K562 (cell line): Measurements from ENCODE around the gene TRAIP. TPM values are rescaled to one million over a fixed set of nuclear protein-coding genes. Genes with fewer than 3 reads are reported as not detected.

ENCODE experiments used
- BACH1 ChIP-seq: fragments of 200-800 bp; sonication (Bioruptor generic); IDR thresholded peaks from 2 replicates; pipeline ENCODE4 v1.6.1; 2016; ENCODE audit warnings: missing genetic modification characterization, missing compliant biosample characterization
- CSDE1 ChIP-seq, 2 experiments: fragments of 450-650 bp; IDR thresholded peaks; 2 replicates each; pipeline ENCODE4 v1.6.1; 2016; ENCODE audit warnings: mild to moderate bottlenecking in 1 of 2
- MECOM ChIP-seq: fragments of 250-450 bp; sonication (Bioruptor Pico); IDR thresholded peaks from 2 replicates; pipeline ENCODE4 v1.8.0; 2022; ENCODE audit warnings: inconsistent platforms
- POLR3G ChIP-seq: IDR thresholded peaks from 2 replicates; pipeline ENCODE4 v1.6.1; 2011; ENCODE audit not compliant: insufficient read length, insufficient replicate concordance; ENCODE audit errors: extremely low read depth
- SAP30 ChIP-seq: fragments of 200-600 bp; sonication (generic); IDR thresholded peaks from 2 replicates; pipeline ENCODE4 v1.6.1; 2012; ENCODE audit warnings: borderline replicate concordance, low read depth, mild to moderate bottlenecking, moderate library complexity, low read length, control low read depth, inconsistent platforms; ENCODE audit not compliant: insufficient read depth, poor library complexity, severe bottlenecking
- SRF ChIP-seq, 2 experiments: fragments of 250-450, 450-650 bp in 1 of 2; sonication (Bioruptor Pico) in 1 of 2; sonication (generic) in 1 of 2; formaldehyde crosslinking; IDR thresholded peaks; 2 replicates each; pipeline versions ENCODE4 v1.5.0 to v1.5.1; 2020 to 2022; ENCODE audit warnings: mild to moderate bottlenecking in 1 of 2, missing genetic modification reagents in 1 of 2
- TARDBP ChIP-seq: fragments of 450-650 bp; IDR thresholded peaks from 2 replicates; pipeline ENCODE4 v1.6.1; 2016
- U2AF1 ChIP-seq: fragments of 200-400 bp; formaldehyde crosslinking; optimal IDR thresholded peaks from 2 replicates; pipeline ENCODE3; 2017; ENCODE audit warnings: mild to moderate bottlenecking, low read depth, low read length, moderate library complexity
- ZNF121 ChIP-seq: sonication (generic); formaldehyde crosslinking; conservative IDR thresholded peaks from 2 replicates; pipeline ENCODE4 v1.8.0; 2022; ENCODE audit warnings: missing genetic modification reagents
- polyA plus RNA-seq, 8 experiments: library from polyadenylated mRNA; depleted of rRNA in 4 of 8; stranded (reverse) in 5 of 8; unstranded in 3 of 8; fragments of >200 nt; fragmentation: Nextera tagmentation in 2 of 8; fragmentation: Illumina TruSeq in 1 of 8; extraction: Ambion mirVana in 2 of 8; extraction: Trizol in 1 of 8; gene quantifications; 2 replicates each; pipeline versions ENCODE4 v1.2.1 to v1.2.3, GENCODE V29; 2011 to 2014; ENCODE audit warnings: inconsistent platforms in 1 of 8, missing spikeins in 1 of 8
- total RNA-seq, 7 experiments: library from RNA; depleted of rRNA in 6 of 7; stranded (reverse); fragments of >200 nt in 6 of 7; fragmentation: Illumina TruSeq in 2 of 7; extraction: Trizol in 2 of 7; gene quantifications; 2 replicates each; pipeline versions ENCODE4 v1.2.1 to v1.2.3, GENCODE V29; 2011 to 2021; ENCODE audit warnings: low replicate concordance in 1 of 7
- TF ChIP-seq, protein P1 (sequence below): fragments of 450-650 bp; IDR thresholded peaks from 2 replicates; pipeline ENCODE4 v1.6.1; 2018; ENCODE audit not compliant: partially characterized antibody
- TF ChIP-seq, protein P2 (sequence below): fragments of 250-450 bp; sonication (Bioruptor Pico); IDR thresholded peaks from 2 replicates; pipeline ENCODE4 v1.5.0; 2021
- TF ChIP-seq, protein P3 (sequence below), 3 experiments: fragments of 200-800 bp in 1 of 3; fragments of 250-450 bp in 1 of 3; fragments of 450-650 bp in 1 of 3; sonication (Bioruptor Pico) in 1 of 3; sonication (Bioruptor generic) in 1 of 3; formaldehyde crosslinking in 1 of 3; IDR thresholded peaks; 2 replicates each; pipeline versions ENCODE4 v1.6.1 to v1.8.0; 2016 to 2022; ENCODE audit warnings: mild to moderate bottlenecking in 2 of 3, missing genetic modification characterization in 2 of 3, missing compliant biosample characterization in 1 of 3, moderate library complexity in 1 of 3
- TF ChIP-seq, protein P4 (sequence below), 2 experiments: fragments of 150-350 bp in 1 of 2; IDR thresholded peaks; 2 replicates each; pipeline ENCODE4 v1.6.1; 2012 to 2016; ENCODE audit warnings: low read depth in 2 of 2, low read length in 2 of 2, mild to moderate bottlenecking in 1 of 2, moderate library complexity in 1 of 2

TRAIP gene
- total and polyA plus RNA-seq, 9 of the 15 experiments (the other 6 are each of a cell fraction or from before 2014, with no cell fraction given): 14.3 to 38.6 (median 21.2) TPM

DNA sequence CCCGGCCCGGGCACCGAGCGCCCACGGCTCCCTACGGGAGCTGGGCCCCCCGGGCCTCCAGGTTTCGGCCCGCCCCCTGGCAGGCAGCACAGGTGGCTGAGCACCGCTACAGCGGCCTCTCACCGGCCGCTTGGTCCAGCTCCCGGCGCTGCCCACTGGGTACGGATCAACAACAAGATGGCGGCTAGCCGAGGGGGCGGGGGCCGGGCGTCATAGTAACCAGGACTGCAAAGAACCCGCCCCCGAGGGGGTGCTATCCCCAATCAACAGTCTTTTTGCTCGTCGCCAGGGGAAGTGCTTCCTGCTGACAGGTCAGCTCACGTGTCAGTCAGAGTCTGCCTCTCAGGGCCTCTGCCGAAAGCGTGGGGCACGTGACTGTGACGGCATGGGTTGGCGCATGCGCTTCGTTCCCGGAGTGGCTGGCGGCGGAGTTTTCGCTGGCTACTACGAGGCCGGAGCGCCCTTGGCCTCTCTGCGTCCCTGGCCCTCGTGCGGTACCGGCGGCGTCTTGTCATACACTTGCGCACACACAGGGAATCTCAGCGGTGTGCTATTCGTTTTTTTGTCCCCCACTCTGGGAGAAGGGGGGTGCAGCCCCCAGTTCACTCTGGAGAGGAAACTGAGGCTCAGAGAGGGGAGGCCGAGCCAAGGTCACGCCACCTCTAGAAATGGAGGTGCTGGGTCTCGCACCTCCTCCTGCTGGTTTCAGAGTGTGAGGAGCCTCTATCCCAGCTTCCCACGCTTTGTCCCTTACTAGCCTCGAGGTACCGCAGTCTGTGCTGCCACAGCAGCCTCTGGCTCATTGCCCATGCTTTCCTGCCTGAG lies 69.8 kb downstream of the TRAIP start, which contains the start of gene IP6K1 (continued):
- TF ChIP-seq, protein P1, sequence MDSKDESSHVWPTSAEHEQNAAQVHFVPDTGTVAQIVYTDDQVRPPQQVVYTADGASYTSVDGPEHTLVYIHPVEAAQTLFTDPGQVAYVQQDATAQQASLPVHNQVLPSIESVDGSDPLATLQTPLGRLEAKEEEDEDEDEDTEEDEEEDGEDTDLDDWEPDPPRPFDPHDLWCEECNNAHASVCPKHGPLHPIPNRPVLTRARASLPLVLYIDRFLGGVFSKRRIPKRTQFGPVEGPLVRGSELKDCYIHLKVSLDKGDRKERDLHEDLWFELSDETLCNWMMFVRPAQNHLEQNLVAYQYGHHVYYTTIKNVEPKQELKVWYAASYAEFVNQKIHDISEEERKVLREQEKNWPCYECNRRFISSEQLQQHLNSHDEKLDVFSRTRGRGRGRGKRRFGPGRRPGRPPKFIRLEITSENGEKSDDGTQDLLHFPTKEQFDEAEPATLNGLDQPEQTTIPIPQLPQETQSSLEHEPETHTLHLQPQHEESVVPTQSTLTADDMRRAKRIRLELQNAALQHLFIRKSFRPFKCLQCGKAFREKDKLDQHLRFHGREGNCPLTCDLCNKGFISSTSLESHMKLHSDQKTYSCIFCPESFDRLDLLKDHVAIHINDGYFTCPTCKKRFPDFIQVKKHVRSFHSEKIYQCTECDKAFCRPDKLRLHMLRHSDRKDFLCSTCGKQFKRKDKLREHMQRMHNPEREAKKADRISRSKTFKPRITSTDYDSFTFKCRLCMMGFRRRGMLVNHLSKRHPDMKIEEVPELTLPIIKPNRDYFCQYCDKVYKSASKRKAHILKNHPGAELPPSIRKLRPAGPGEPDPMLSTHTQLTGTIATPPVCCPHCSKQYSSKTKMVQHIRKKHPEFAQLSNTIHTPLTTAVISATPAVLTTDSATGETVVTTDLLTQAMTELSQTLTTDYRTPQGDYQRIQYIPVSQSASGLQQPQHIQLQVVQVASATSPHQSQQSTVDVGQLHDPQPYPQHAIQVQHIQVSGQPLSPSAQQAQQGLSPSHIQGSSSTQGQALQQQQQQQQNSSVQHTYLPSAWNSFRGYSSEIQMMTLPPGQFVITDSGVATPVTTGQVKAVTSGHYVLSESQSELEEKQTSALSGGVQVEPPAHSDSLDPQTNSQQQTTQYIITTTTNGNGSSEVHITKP: no peak
- TF ChIP-seq, protein P2, sequence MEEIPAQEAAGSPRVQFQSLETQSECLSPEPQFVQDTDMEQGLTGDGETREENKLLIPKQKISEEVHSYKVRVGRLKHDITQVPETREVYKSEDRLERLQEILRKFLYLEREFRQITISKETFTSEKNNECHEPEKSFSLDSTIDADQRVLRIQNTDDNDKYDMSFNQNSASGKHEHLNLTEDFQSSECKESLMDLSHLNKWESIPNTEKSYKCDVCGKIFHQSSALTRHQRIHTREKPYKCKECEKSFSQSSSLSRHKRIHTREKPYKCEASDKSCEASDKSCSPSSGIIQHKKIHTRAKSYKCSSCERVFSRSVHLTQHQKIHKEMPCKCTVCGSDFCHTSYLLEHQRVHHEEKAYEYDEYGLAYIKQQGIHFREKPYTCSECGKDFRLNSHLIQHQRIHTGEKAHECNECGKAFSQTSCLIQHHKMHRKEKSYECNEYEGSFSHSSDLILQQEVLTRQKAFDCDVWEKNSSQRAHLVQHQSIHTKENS (CRISPR knock-in tag): no peak
- TF ChIP-seq, protein P3, sequence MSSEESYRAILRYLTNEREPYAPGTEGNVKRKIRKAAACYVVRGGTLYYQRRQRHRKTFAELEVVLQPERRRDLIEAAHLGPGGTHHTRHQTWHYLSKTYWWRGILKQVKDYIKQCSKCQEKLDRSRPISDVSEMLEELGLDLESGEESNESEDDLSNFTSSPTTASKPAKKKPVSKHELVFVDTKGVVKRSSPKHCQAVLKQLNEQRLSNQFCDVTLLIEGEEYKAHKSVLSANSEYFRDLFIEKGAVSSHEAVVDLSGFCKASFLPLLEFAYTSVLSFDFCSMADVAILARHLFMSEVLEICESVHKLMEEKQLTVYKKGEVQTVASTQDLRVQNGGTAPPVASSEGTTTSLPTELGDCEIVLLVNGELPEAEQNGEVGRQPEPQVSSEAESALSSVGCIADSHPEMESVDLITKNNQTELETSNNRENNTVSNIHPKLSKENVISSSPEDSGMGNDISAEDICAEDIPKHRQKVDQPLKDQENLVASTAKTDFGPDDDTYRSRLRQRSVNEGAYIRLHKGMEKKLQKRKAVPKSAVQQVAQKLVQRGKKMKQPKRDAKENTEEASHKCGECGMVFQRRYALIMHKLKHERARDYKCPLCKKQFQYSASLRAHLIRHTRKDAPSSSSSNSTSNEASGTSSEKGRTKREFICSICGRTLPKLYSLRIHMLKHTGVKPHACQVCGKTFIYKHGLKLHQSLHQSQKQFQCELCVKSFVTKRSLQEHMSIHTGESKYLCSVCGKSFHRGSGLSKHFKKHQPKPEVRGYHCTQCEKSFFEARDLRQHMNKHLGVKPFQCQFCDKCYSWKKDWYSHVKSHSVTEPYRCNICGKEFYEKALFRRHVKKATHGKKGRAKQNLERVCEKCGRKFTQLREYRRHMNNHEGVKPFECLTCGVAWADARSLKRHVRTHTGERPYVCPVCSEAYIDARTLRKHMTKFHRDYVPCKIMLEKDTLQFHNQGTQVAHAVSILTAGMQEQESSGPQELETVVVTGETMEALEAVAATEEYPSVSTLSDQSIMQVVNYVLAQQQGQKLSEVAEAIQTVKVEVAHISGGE (CRISPR knock-in tag; IDR thresholded peaks at IDR 0.05): no peak
- TF ChIP-seq U2AF1 (no peak), SRF (CRISPR knock-in tag; IDR thresholded peaks at IDR 0.05) (no peak), POLR3G (no peak), SAP30 (peak; percentile 9), CSDE1 (IDR thresholded peaks at IDR 0.05) (peak in 1 of 2 experiments; percentile 49; a peak in 1 of 4 replicates), MECOM (CRISPR knock-in tag) (no peak), BACH1 (tag) (no peak), ZNF121 (CRISPR knock-in tag) (no peak), TARDBP (no peak)
- TF ChIP-seq, protein P4, sequence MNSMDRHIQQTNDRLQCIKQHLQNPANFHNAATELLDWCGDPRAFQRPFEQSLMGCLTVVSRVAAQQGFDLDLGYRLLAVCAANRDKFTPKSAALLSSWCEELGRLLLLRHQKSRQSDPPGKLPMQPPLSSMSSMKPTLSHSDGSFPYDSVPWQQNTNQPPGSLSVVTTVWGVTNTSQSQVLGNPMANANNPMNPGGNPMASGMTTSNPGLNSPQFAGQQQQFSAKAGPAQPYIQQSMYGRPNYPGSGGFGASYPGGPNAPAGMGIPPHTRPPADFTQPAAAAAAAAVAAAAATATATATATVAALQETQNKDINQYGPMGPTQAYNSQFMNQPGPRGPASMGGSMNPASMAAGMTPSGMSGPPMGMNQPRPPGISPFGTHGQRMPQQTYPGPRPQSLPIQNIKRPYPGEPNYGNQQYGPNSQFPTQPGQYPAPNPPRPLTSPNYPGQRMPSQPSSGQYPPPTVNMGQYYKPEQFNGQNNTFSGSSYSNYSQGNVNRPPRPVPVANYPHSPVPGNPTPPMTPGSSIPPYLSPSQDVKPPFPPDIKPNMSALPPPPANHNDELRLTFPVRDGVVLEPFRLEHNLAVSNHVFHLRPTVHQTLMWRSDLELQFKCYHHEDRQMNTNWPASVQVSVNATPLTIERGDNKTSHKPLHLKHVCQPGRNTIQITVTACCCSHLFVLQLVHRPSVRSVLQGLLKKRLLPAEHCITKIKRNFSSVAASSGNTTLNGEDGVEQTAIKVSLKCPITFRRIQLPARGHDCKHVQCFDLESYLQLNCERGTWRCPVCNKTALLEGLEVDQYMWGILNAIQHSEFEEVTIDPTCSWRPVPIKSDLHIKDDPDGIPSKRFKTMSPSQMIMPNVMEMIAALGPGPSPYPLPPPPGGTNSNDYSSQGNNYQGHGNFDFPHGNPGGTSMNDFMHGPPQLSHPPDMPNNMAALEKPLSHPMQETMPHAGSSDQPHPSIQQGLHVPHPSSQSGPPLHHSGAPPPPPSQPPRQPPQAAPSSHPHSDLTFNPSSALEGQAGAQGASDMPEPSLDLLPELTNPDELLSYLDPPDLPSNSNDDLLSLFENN (IDR thresholded peaks at IDR 0.05; ENCODE audit: low read depth in 2 of 2, low read length in 2 of 2): no peak
